Panc1 (cell line): Measurements from ENCODE around the gene FOXO6. TPM values are rescaled to one million over a fixed set of nuclear protein-coding genes. Genes with fewer than 3 reads are reported as not detected.

ENCODE experiments used
- ATAC-seq: fragments of 200-7000 bp; cut with Tn5 transposase; 2 replicates; pipeline ENCODE4 v1.9.1; 2020; ENCODE audit warnings: mild to moderate bottlenecking, moderate library complexity
- BruUV-seq: library from RNA; stranded (reverse); fragments of 400-500 nt; replicated peaks from 2 replicates; lab custom pipeline; 2021; lab: Mats Ljungman, UMichigan
- CTCF ChIA-PET: fragments of 300-600 bp; sonication (Branson Sonifier 250); formaldehyde crosslinking; loops from one replicate; lab custom pipeline; 2022; ENCODE audit warnings: antibody characterized with exemption; lab: Charles Lee
- POLR2A ChIA-PET: fragments of 300-600 bp; sonication (Branson Sonifier 250); formaldehyde crosslinking; loops from one replicate; lab custom pipeline; 2022; ENCODE audit warnings: antibody characterized with exemption; lab: Charles Lee
- DNase-seq: peaks from one replicate; pipeline ENCODE4 v3.0.0-alpha.2; 2010; ENCODE audit warnings: low read depth, low spot score
- H3K27ac ChIP-seq: 2 replicates; pipeline ENCODE4 v1.5.1; 2011; ENCODE audit warnings: mild to moderate bottlenecking, low read length, inconsistent platforms
- H3K27me3 ChIP-seq: fragments of 200-500 bp; sonication (Bioruptor generic); 2 replicates; pipeline ENCODE4 v1.6.0; 2014; ENCODE audit warnings: low read length, inconsistent platforms; ENCODE audit not compliant: control insufficient read depth, insufficient read depth
- H3K36me3 ChIP-seq: fragments of 200-500 bp; sonication (Bioruptor generic); 2 replicates; pipeline ENCODE4 v1.5.1; 2014; ENCODE audit warnings: inconsistent platforms, mild to moderate bottlenecking, low read length, moderate library complexity; ENCODE audit not compliant: control insufficient read depth, insufficient read depth
- H3K4me1 ChIP-seq: 2 replicates; pipeline ENCODE4 v1.5.1; 2011; ENCODE audit warnings: inconsistent platforms, mild to moderate bottlenecking, low read length, moderate library complexity; ENCODE audit not compliant: control insufficient read depth, insufficient read depth
- H3K4me3 ChIP-seq, 2 experiments: 2 replicates each; pipeline ENCODE4 v1.5.1; 2011 to 2012; ENCODE audit warnings: low read depth in 2 of 2, low read length in 2 of 2, mild to moderate bottlenecking in 2 of 2, inconsistent platforms in 1 of 2, moderate library complexity in 1 of 2
- H3K9me3 ChIP-seq: fragments of 200-500 bp; sonication (Bioruptor generic); 2 replicates; pipeline ENCODE4 v1.5.1; 2014; ENCODE audit warnings: low read depth, mild to moderate bottlenecking, inconsistent platforms, low read length, moderate library complexity; ENCODE audit not compliant: control insufficient read depth, insufficient read depth
- POLR2AphosphoS5 ChIP-seq: IDR thresholded peaks from 2 replicates; pipeline ENCODE4 v1.6.1; 2012; ENCODE audit warnings: mild to moderate bottlenecking, low read depth, low read length, moderate library complexity
- SIN3A ChIP-seq: IDR thresholded peaks from 2 replicates; pipeline ENCODE4 v1.6.1; 2012; ENCODE audit warnings: low read depth, mild to moderate bottlenecking, low read length, moderate library complexity, borderline replicate concordance; ENCODE audit not compliant: insufficient read depth
- TCF7L2 ChIP-seq: IDR thresholded peaks from 2 replicates; pipeline ENCODE4 v1.6.1; 2011; ENCODE audit warnings: mild to moderate bottlenecking, low read depth, low read length, inconsistent platforms
- in situ Hi-C: cut with HindIII; loops from 2 replicates; pipeline ENCODE4 v1.10.0; 2016; ENCODE audit warnings: low sequenced_read_pairs, low pct_unique_long_range_greater_than_20kb
- intact Hi-C: fragments of 100-400 bp; cut with micrococcal nuclease; formaldehyde crosslinking; loops from one replicate; pipeline ENCODE4 v1.10.0; 2022; ENCODE audit not compliant: unreplicated experiment
- total RNA-seq: library from RNA; stranded (reverse); gene quantifications from one replicate; pipeline ENCODE4 v1.2.1, GENCODE V29; 2021; ENCODE audit not compliant: unreplicated experiment
- TF ChIP-seq, protein P1 (sequence below): fragments of 450-650 bp; IDR thresholded peaks from 2 replicates; pipeline ENCODE4 v1.5.1; 2017; ENCODE audit warnings: mild to moderate bottlenecking
- TF ChIP-seq, protein P2 (sequence below), 2 experiments: IDR thresholded peaks; 2 replicates each; pipeline ENCODE4 v1.6.1; 2011 to 2012; ENCODE audit warnings: low read depth in 2 of 2, control low read depth in 1 of 2, low read length in 1 of 2, mild to moderate bottlenecking in 1 of 2, moderate library complexity in 1 of 2; ENCODE audit not compliant: insufficient read depth in 1 of 2

FOXO6 gene
- total RNA-seq, 1 experiment from 2014 or later: 2.5 TPM

- H3K9me3 ChIP-seq: no peaks in the 10 kb centered on the region
- ATAC-seq: no peak
- ChIA-PET POLR2A (no interaction called here), CTCF (interaction anchor here (0.9 kb wide), 1 partner anchor 98 kb away, joined by 3 read pairs; no protein-coding TSS in a partner anchor)
- intact Hi-C loops (no loop called here), in situ Hi-C loops (no loop called here)
- no peaks in the 10 kb centered on the region for H3K36me3 ChIP-seq
- H3K4me1 ChIP-seq: peaks cover 8% of the 10 kb centered on the region
- no peaks in the 10 kb centered on the region for H3K27me3 ChIP-seq
- TF ChIP-seq, protein P1, sequence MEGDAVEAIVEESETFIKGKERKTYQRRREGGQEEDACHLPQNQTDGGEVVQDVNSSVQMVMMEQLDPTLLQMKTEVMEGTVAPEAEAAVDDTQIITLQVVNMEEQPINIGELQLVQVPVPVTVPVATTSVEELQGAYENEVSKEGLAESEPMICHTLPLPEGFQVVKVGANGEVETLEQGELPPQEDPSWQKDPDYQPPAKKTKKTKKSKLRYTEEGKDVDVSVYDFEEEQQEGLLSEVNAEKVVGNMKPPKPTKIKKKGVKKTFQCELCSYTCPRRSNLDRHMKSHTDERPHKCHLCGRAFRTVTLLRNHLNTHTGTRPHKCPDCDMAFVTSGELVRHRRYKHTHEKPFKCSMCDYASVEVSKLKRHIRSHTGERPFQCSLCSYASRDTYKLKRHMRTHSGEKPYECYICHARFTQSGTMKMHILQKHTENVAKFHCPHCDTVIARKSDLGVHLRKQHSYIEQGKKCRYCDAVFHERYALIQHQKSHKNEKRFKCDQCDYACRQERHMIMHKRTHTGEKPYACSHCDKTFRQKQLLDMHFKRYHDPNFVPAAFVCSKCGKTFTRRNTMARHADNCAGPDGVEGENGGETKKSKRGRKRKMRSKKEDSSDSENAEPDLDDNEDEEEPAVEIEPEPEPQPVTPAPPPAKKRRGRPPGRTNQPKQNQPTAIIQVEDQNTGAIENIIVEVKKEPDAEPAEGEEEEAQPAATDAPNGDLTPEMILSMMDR: no peak
- TF ChIP-seq, protein P2, sequence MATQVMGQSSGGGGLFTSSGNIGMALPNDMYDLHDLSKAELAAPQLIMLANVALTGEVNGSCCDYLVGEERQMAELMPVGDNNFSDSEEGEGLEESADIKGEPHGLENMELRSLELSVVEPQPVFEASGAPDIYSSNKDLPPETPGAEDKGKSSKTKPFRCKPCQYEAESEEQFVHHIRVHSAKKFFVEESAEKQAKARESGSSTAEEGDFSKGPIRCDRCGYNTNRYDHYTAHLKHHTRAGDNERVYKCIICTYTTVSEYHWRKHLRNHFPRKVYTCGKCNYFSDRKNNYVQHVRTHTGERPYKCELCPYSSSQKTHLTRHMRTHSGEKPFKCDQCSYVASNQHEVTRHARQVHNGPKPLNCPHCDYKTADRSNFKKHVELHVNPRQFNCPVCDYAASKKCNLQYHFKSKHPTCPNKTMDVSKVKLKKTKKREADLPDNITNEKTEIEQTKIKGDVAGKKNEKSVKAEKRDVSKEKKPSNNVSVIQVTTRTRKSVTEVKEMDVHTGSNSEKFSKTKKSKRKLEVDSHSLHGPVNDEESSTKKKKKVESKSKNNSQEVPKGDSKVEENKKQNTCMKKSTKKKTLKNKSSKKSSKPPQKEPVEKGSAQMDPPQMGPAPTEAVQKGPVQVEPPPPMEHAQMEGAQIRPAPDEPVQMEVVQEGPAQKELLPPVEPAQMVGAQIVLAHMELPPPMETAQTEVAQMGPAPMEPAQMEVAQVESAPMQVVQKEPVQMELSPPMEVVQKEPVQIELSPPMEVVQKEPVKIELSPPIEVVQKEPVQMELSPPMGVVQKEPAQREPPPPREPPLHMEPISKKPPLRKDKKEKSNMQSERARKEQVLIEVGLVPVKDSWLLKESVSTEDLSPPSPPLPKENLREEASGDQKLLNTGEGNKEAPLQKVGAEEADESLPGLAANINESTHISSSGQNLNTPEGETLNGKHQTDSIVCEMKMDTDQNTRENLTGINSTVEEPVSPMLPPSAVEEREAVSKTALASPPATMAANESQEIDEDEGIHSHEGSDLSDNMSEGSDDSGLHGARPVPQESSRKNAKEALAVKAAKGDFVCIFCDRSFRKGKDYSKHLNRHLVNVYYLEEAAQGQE (IDR thresholded peaks at IDR 0.05; ENCODE audit: insufficient read depth in 1 of 2, low read depth in 2 of 2, low read length in 1 of 2): no peak
- TF ChIP-seq TCF7L2 (no peak), SIN3A (no peak), POLR2AphosphoS5 (no peak)
- no peak for DNase-seq
- H3K27ac ChIP-seq: no peak overlapping the region
- BruUV-seq: no TSS peak
- no peak overlapping the region for H3K4me3 ChIP-seq
Observed at GRCh38 chr1:41420351-41420750, 59.1 kb downstream of the FOXO6 start.

DNA sequence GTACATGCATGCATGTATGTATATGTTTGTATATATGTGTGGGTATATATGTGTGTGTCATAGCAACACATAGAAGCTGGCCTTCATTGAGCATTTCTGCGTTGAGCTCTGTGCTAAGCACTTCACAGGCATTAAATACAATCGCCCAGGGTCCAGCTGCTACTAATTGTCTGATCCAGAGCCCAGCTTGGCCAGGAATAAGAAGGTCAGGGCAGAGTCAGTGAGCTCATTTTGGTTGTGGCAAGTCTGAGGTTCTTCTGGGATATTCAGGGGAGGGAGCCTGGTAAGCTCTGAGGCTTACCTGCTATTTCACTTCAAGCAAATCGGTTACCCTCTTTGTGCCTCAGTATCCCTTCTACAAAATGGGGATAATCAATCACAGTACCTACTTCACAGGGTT, 59.6 kb downstream of the FOXO6 start:
- in situ Hi-C loops: no loop called here
- BruUV-seq: no TSS peak
- ATAC-seq: no peak
- no peaks in the 10 kb centered on the region for H3K27me3 ChIP-seq
- no peaks in the 10 kb centered on the region for H3K36me3 ChIP-seq
- intact Hi-C loops: no loop called here
- no peaks in the 10 kb centered on the region for H3K9me3 ChIP-seq
- no peak overlapping the region for H3K27ac ChIP-seq
- POLR2A ChIA-PET: no interaction called here
- no peak for DNase-seq
- CTCF ChIA-PET: interaction anchor here (0.9 kb wide), 1 partner anchor 98 kb away, joined by 3 read pairs; no protein-coding TSS in a partner anchor
- TF ChIP-seq TCF7L2: no peak
- TF ChIP-seq, protein P2 (IDR thresholded peaks at IDR 0.05; ENCODE audit: insufficient read depth in 1 of 2, low read depth in 2 of 2, low read length in 1 of 2): no peak
- TF ChIP-seq, protein P1: no peak
- TF ChIP-seq POLR2AphosphoS5: no peak
- TF ChIP-seq SIN3A: no peak
- H3K4me1 ChIP-seq: peaks cover 6% of the 10 kb centered on the region
- H3K4me3 ChIP-seq: no peak overlapping the region
